Prostate gland (tissue), 2 donors: ENCODE measurements around the gene GSTM3. TPM values are rescaled to one million over a fixed set of nuclear protein-coding genes. Genes with fewer than 3 reads are reported as not detected.
"Not testable (repeated sequence)": the region's sequence is repeated elsewhere in the genome, so short reads cannot be mapped to it uniquely, and the experiment has no call there.

ENCODE experiments used
- DNase-seq: peaks from one replicate; pipeline ENCODE4 v3.0.0-alpha.2; 2019; ENCODE audit warnings: low spot score
- H3K27ac ChIP-seq, 2 donors: fragments of 200-600 bp; sonication (generic); 2 replicates each; pipeline ENCODE4 v1.5.1; 2017 to 2019
- H3K27me3 ChIP-seq: fragments of 200-600 bp; sonication (generic); replicated peaks from 2 replicates; pipeline ENCODE4 v1.5.1; 2019; ENCODE audit not compliant: insufficient read depth
- H3K36me3 ChIP-seq, 2 donors: fragments of 200-600 bp; sonication (generic); 1 replicate in 1 of 2; 2 replicates in 1 of 2; pipeline versions ENCODE4 v1.5.1 to v1.8.1; 2017 to 2019
- H3K4me1 ChIP-seq: fragments of 200-600 bp; sonication (generic); replicated peaks from 2 replicates; pipeline ENCODE4 v1.5.1; 2019
- H3K4me3 ChIP-seq, 2 donors: fragments of 200-600 bp; sonication (generic); 2 replicates each; pipeline ENCODE4 v1.5.1; 2017 to 2019
- H3K9me3 ChIP-seq: fragments of 200-600 bp; sonication (generic); 2 replicates; pipeline ENCODE4 v1.5.1; 2017
- POLR2A ChIP-seq: fragments of 450-650 bp; IDR thresholded peaks from one replicate; pipeline ENCODE4 v1.6.1; 2016; ENCODE audit warnings: antibody characterized with exemption, mild to moderate bottlenecking
- POLR2AphosphoS5 ChIP-seq: sonication (generic); formaldehyde crosslinking; IDR thresholded peaks from one replicate; pipeline ENCODE4 v1.6.1; 2017; ENCODE audit warnings: antibody characterized with exemption
- WGBS: methylation state at CpG from one replicate; pipeline ENCODE4 v1.1.5; 2018; 5-methylcytosine and 5-hydroxymethylcytosine counted together
- intact Hi-C: fragments of 100-400 bp; cut with DNase I; formaldehyde crosslinking; loops from one replicate; pipeline ENCODE4 v1.14.2; 2022
- total RNA-seq, 2 donors: library from RNA; depleted of rRNA; stranded (reverse); fragments of >200 nt; gene quantifications; one replicate each; pipeline ENCODE4 v1.1.0, GENCODE V29; 2016
- TF ChIP-seq, protein P1 (sequence below), 4 experiments: fragments of 200-600 bp in 2 of 4; fragments of 450-650 bp in 2 of 4; sonication (generic) in 2 of 4; IDR thresholded peaks; 1 replicate in 3 of 4; 2 replicates in 1 of 4; pipeline ENCODE4 v1.5.1; 2016 to 2019; ENCODE audit warnings: antibody characterized with exemption in 4 of 4, mild to moderate bottlenecking in 2 of 4, moderate library complexity in 2 of 4

The GSTM3 gene
- total RNA-seq, 2 donors from 2014 or later: 103 to 383 TPM

DNA sequence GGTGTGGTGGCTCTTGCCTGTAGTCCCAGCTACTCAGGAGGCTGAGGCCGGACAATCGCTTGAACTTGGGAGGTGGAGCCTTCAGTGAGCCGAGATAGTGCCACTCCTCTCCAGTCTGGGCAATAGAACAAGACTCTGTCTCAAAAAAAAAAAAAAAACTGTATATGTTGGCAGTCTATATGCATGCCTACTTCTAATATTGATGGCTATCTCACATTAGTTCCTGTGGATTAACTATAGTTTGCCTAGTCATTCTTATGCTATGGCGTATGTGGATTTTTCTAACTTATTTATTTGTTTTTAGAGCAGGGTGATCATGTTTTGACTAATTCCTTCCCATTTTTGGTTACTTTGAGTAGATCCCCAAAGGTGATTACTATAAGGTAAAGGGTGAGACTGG, 43.8 kb downstream of the GSTM3 start:
- Histone ChIP-seq H3K27me3 (no peaks in the 10 kb centered on the region), H3K4me1 (no peaks in the 10 kb centered on the region), H3K9me3 (no peaks in the 10 kb centered on the region), H3K36me3 (no peaks in the 10 kb centered on the region), H3K4me3 (no peak overlapping the region), H3K27ac (no peak overlapping the region)
- TF ChIP-seq POLR2AphosphoS5 (no peak), POLR2A (no peak)
- TF ChIP-seq, protein P1, sequence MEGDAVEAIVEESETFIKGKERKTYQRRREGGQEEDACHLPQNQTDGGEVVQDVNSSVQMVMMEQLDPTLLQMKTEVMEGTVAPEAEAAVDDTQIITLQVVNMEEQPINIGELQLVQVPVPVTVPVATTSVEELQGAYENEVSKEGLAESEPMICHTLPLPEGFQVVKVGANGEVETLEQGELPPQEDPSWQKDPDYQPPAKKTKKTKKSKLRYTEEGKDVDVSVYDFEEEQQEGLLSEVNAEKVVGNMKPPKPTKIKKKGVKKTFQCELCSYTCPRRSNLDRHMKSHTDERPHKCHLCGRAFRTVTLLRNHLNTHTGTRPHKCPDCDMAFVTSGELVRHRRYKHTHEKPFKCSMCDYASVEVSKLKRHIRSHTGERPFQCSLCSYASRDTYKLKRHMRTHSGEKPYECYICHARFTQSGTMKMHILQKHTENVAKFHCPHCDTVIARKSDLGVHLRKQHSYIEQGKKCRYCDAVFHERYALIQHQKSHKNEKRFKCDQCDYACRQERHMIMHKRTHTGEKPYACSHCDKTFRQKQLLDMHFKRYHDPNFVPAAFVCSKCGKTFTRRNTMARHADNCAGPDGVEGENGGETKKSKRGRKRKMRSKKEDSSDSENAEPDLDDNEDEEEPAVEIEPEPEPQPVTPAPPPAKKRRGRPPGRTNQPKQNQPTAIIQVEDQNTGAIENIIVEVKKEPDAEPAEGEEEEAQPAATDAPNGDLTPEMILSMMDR (IDR thresholded peaks at IDR 0.05): no peak
- intact Hi-C loops: no loop called here
- no CpG with 5 or more reads among the region's 4 CpGs for WGBS
- DNase-seq: no peak

- H3K36me3 ChIP-seq, H3K9me3 ChIP-seq, H3K27ac ChIP-seq, H3K27me3 ChIP-seq, intact Hi-C loops, H3K4me3 ChIP-seq, DNase-seq, H3K4me1 ChIP-seq: not testable (repeated sequence)
- no CpG with 5 or more reads among the region's 3 CpGs for WGBS
Observed at GRCh38 chr1:109695138-109695537, 45.7 kb downstream of the GSTM3 start.

- DNase-seq, H3K27ac ChIP-seq, intact Hi-C loops, H3K4me3 ChIP-seq, H3K9me3 ChIP-seq, H3K4me1 ChIP-seq, H3K36me3 ChIP-seq, H3K27me3 ChIP-seq: not testable (repeated sequence)
- WGBS: no CpG with 5 or more reads among the region's 5 CpGs
Observed at GRCh38 chr1:109694400-109694799, 46.4 kb downstream of the GSTM3 start.

DNA sequence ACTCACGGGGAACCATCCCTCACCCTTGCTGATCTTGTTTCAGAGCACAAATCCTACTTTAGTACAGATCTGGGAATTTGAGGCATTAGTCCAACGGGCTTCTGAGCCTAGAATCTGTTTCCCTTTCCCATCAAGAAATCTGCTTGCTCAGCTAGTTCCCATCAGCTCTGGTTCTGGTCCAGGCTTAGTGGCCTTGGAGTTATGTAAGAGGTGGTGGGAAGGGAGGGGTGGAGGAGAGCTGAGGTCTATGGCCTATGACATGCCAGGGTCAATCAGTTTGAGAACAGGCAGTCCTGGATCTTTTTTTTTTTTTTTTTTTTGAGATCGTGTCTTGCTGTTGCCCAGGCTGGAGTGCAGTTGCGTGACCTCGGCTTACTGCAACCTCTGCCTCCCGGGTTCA, 49.1 kb downstream of the GSTM3 start:
- Histone ChIP-seq H3K4me1 (no peaks in the 10 kb centered on the region), H3K36me3 (no peaks in the 10 kb centered on the region), H3K27ac (no peak overlapping the region), H3K9me3 (no peaks in the 10 kb centered on the region), H3K4me3 (no peak overlapping the region), H3K27me3 (no peaks in the 10 kb centered on the region)
- whole genome bisulfite sequencing: no CpG with 5 or more reads among the region's 6 CpGs
- TF ChIP-seq POLR2AphosphoS5: no peak
- TF ChIP-seq POLR2A: no peak
- TF ChIP-seq, protein P1 (IDR thresholded peaks at IDR 0.05): no peak
- DNase-seq: no peak
- intact Hi-C loops: no loop called here

DNA sequence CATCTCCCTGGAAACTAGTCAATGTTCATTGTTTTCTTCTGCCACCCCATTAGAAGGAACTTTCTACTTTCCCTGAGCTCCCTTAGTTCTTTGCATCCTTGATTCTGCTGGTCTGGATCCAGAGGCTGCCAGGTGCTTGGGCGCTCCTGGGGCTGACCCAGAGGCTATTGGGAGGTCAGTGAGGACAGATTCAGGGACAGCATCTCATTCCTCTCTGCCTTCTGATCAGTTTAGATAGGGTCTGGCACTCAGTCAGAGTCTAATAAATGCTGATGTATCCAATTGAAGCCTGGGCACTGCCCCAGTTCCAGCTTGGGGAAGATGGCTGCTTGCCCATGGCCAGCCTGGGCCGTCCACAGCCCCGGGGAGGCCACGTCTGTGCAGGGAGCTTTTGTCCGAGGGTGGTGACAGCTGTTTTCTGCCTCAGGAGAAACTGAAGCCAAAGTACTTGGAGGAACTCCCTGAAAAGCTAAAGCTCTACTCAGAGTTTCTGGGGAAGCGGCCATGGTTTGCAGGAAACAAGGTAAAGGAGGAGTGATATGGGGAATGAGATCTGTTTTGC, 50.9 kb downstream of the GSTM3 start:
- H3K27ac ChIP-seq: no peak overlapping the region
- DNase-seq: no peak
- TF ChIP-seq, protein P1 (IDR thresholded peaks at IDR 0.05): no peak
- TF ChIP-seq POLR2A (no peak), POLR2AphosphoS5 (no peak)
- no peak overlapping the region for H3K4me3 ChIP-seq
- H3K36me3 ChIP-seq: no peaks in the 10 kb centered on the region
- intact Hi-C loops: no loop called here
- no peaks in the 10 kb centered on the region for H3K27me3 ChIP-seq
- H3K9me3 ChIP-seq: no peaks in the 10 kb centered on the region
- H3K4me1 ChIP-seq: no peaks in the 10 kb centered on the region
- WGBS: no CpG with 5 or more reads among the region's 6 CpGs

DNA sequence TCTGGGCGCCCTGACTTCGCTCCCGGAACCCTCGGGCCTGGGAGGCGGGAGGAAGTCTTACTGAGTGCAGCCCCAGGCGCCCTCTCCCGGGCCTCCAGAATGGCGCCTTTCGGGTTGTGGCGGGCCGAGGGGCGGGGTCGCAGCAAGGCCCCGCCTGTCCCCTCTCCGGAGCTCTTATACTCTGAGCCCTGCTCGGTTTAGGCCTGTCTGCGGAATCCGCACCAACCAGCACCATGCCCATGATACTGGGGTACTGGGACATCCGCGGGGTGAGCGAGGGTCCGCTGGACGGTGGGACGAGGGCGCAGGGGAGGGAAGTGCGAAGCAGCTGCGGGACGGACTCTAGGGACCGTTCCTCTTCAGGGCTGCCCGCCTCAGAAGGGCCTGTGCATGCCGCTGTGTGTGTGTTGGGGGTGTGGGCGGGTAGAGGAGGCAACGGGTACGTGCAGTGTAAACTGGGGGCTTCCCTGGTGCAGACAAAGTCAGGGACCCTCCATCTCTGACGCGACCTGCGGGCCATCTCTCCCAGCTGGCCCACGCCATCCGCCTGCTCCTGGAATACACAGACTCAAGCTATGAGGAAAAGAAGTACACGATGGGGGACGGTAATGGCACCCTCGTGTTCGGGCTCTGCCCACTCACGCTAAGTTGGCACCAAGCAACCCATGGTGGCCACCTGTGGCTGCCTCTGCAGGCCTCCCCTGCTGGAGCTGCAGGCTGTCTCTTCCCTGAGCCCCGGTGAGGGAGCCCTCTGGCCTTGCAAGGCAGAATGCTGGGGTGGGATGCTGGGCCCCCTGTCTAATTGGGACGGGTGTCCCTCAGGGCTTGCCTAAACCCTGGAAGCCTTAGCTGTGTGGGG, 53.0 kb downstream of the GSTM3 start, which contains the start of gene GSTM1:
Gene GSTM1 (plus strand): TSS at position 177 of the 859 bp plus-strand sequence. CDS start 57 bp downstream, at position 234.
- H3K9me3 ChIP-seq: no peaks in the 10 kb centered on the region
- TF ChIP-seq, protein P1 (IDR thresholded peaks at IDR 0.05): no peak
- no peak for TF ChIP-seq POLR2A
- no peak for TF ChIP-seq POLR2AphosphoS5
- no peak within 1 kb of the TSS for H3K27ac ChIP-seq
- H3K4me3 ChIP-seq: no peak within 1 kb of the TSS
- no CpG with 5 or more reads among the region's 46 CpGs for WGBS
- H3K27me3 ChIP-seq: no peaks in the 10 kb centered on the region
- no peak for DNase-seq
- no peaks in the 10 kb centered on the region for H3K36me3 ChIP-seq
- H3K4me1 ChIP-seq: no peaks in the 10 kb centered on the region
- intact Hi-C loops: no loop called here

DNA sequence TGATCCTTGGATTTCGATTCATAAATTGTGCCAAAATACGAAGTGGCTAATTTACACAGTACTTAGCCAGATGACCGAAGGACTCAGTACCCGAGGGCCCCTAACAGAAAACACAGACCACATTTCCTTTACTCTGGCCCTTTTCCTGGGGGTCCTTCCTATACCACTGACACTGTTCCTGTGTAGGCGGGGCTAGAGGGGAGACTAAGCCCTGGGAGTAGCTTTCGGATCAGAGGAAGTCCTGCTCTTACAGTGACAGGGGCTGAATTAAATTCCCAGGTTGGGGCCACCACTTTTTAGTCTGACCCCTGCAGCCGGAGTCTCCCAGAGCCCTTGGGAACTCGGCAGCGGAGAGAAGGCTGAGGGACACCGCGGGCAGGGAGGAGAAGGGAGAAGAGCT, 53.7 kb downstream of the GSTM3 start:
- H3K27ac ChIP-seq, DNase-seq, H3K27me3 ChIP-seq, H3K9me3 ChIP-seq, H3K36me3 ChIP-seq, intact Hi-C loops, H3K4me1 ChIP-seq, H3K4me3 ChIP-seq: not testable (repeated sequence)
- WGBS: no CpG with 5 or more reads among the region's 11 CpGs

- DNase-seq, H3K36me3 ChIP-seq, intact Hi-C loops, H3K4me3 ChIP-seq, H3K4me1 ChIP-seq, H3K9me3 ChIP-seq, H3K27ac ChIP-seq, H3K27me3 ChIP-seq: not testable (repeated sequence)
- WGBS: no CpG with 5 or more reads among the region's 4 CpGs
Observed at GRCh38 chr1:109685890-109686289, 54.9 kb downstream of the GSTM3 start.
